Stimulated activated CD4-positive, alpha-beta T cell treated with anti-CD3 and anti-CD28 coated beads, Interleukin-2, amount 100 ng/mL, for 48 hours (primary cell): ENCODE measurements around the gene KIAA1217.

Source experiments
- DNase-seq, 2 donors: peaks; one replicate each; pipeline ENCODE4 v3.0.0-alpha.2; 2020

The KIAA1217 gene

GRCh38 chr10:24519950-24520349, 311.0 kb downstream of the KIAA1217 start:
- DNase-seq: no peak

GRCh38 chr10:24524314-24524713, 315.4 kb downstream of the KIAA1217 start:
- DNase-seq: no peak

- DNase-seq: no peak
Observed at GRCh38 chr10:24526085-24526649, 317.2 kb downstream of the KIAA1217 start.

GRCh38 chr10:24528946-24529345, 320.0 kb downstream of the KIAA1217 start:
- DNase-seq: no peak

GRCh38 chr10:24531439-24531838, 322.5 kb downstream of the KIAA1217 start:
- DNase-seq: no peak

GRCh38 chr10:24533981-24534380, 325.0 kb downstream of the KIAA1217 start:
- DNase-seq: no peak

- DNase-seq: no peak
Observed at GRCh38 chr10:24536636-24537035, 327.7 kb downstream of the KIAA1217 start.

- no peak for DNase-seq
Observed at GRCh38 chr10:24541239-24541753, 332.4 kb downstream of the KIAA1217 start.

GRCh38 chr10:24542314-24543270, 333.7 kb downstream of the KIAA1217 start:
- no peak for DNase-seq

- no peak for DNase-seq
Observed at GRCh38 chr10:24544776-24545175, 335.8 kb downstream of the KIAA1217 start.

- no peak for DNase-seq
Observed at GRCh38 chr10:24545585-24545984, 336.6 kb downstream of the KIAA1217 start.

- DNase-seq: no peak
Observed at GRCh38 chr10:24550680-24551079, 341.7 kb downstream of the KIAA1217 start.

GRCh38 chr10:24551161-24551560, 342.2 kb downstream of the KIAA1217 start:
- no peak for DNase-seq

- peak; percentile 10 to 12 for DNase-seq
Observed at GRCh38 chr10:24552346-24553016, 343.5 kb downstream of the KIAA1217 start.

- DNase-seq: no peak
Observed at GRCh38 chr10:24553051-24553612, 344.2 kb downstream of the KIAA1217 start.

GRCh38 chr10:24554036-24554435, 345.1 kb downstream of the KIAA1217 start:
- DNase-seq: no peak

GRCh38 chr10:24556126-24556749, 347.3 kb downstream of the KIAA1217 start:
- no peak for DNase-seq

- no peak for DNase-seq
Observed at GRCh38 chr10:24556750-24557742, 348.1 kb downstream of the KIAA1217 start.

GRCh38 chr10:24561453-24561852, 352.5 kb downstream of the KIAA1217 start:
- no peak for DNase-seq

- DNase-seq: no peak
Observed at GRCh38 chr10:24568042-24568441, 359.1 kb downstream of the KIAA1217 start.

- no peak for DNase-seq
Observed at GRCh38 chr10:24569330-24569796, 360.4 kb downstream of the KIAA1217 start.
